Stimulated activated CD4-positive, alpha-beta T cell treated with anti-CD3 and anti-CD28 coated beads, Interleukin-12 subunit alpha, Interleukin-12 subunit beta, amount 100 ng/mL, for 4 hours (primary cell): Measurements from ENCODE around the gene CAPN9.
"Not testable (repeated sequence)": the region's sequence is repeated elsewhere in the genome, so short reads cannot be mapped to it uniquely, and the experiment has no call there.

Source experiments
- DNase-seq: peaks from one replicate; pipeline ENCODE4 v3.0.0-alpha.2; 2020

CAPN9 gene

DNA sequence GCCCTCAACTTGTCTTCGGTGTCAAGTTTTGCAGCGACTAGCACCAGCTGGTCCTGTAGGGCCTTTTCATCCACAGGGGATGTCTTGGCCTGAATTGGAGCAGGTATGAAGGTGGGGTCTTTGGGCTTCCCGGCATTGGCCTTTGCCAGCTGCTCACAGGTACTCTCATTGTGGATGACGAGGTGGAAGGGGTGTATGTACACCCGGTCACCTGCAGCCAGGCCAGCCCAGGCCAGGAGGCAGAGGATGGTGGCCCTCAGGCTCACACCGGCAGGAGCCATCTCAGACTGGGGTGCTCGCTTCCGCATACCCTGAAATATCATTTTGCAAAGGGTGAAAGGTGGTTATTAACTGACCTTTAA, 36.7 kb upstream of the CAPN9 start:
- no peak for DNase-seq

DNA sequence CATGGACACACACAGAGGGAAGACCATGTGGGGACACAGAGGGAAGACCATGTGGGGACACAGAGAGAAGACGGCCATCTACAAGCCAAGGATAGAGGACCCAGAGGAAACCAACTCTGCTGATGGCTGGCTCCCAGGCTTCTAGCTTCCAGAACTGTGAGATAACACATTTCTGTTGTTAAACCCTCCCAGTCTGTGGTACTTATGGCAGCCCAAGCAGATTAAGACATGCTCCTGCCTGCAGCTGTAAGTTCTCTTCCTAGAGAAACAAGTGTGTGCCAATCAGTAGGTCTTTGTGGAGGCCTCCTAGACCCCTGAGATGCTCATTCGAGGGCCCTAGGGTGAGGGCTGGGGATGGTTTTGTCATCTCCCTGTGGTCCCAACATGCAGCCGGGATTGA, 35.9 kb upstream of the CAPN9 start:
- DNase-seq = no peak

DNA sequence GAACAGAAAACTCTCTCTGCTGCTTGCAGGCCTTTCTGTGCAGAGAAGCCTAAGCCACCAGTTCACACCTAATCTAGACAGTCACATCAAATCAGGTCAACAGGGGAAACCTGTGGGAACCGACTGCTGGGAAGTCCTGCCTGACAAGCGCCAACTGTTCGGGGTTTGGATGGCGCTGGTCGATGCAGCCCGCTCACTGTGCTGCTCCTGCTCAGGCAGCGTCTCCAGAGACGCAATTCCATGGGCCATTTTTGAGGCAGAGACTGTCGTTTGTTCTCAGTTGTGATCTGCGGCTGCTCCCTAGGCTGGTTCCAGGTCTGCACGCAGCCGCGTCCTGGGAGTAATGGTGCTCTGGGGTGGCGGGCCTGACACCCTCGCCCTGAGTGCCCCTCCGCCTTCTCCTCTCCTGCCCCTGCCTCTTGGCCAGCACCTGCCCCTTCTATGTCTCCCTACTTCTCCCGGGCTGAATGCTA, 34.7 kb upstream of the CAPN9 start:
- DNase-seq = no peak

DNA sequence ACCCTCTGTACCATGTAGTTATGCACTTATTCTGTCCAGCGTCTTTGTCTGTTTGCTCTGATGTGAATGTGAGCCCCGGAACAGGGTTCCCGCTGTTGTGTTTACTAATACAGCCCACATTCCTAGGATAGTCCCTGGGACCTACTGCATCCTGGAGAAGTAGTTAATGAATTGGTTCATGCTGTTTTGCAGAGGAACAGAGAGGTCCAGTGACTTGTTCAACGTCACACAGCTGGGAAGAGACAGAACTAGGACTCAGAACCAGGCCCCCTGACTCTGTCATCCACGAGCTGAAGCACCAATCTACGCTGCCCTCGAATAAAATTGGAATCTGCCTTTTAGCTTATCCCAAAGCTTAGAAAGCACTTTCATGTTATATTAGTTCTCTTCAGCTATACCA, 34.0 kb upstream of the CAPN9 start:
- no peak for DNase-seq

DNA sequence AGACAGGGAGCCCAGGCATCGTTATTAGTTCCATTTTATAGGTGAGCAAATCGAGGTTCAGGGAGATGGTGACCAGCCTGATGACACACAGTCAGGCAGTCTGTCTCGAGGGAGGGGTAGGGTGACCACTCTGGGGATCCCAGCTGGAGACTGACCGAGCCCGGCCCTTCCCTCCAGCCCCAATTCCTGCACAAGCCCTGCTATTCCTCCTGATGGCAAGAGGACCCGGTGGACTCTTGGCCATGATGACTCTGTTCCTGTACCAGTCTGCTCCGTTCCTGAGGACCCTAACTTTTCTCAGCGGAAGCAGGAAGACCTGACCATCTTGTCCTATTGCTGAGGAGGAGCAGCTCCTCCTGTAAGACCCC, 33.7 kb upstream of the CAPN9 start:
- no peak for DNase-seq

DNA sequence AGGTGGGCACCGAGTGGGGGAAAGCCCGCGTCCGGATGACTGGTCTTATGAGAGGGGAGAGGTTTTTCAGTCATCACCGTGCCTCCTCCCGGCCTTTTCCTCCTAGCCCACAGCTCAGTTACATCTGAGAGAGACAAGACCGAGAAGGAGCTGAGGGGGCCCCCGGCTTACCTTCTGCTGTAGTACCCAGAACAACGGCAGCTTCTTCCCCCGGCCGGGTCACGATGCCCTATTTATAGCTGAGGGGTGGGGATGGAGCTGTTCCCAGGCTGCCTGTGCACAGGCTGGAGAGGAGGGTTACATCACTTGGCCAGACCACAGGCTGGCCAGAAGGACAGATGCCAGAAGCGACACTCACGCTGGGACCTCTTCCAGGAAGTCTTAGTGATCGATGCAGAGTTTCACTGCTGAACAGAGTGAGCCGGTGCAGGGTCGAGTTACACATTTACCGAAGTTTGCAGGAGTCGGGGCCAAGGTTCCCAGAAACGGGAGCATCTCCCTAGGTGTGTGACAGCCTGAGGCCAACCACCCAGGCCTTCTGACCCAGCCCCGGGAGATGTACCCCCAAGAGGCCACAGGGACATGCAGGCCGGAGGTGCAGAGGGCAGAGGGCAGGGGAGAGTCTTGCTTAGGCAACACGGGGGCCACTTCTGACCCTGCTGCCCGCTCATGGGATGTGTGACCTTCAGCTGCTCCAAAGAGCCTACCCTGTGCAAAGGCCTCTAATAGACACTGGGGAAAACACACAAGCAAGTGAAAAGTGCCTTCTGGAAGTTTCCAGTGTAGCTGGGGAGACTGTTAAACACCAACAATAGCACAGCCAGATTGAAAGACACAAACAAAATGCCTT, 33.0 kb upstream of the CAPN9 start, which contains the start of gene AGT:
TSS of gene AGT (minus strand) at position 208 of the 850 bp plus-strand sequence. CDS start 3,299 bp downstream, outside the sequence.
- DNase-seq = no peak

DNA sequence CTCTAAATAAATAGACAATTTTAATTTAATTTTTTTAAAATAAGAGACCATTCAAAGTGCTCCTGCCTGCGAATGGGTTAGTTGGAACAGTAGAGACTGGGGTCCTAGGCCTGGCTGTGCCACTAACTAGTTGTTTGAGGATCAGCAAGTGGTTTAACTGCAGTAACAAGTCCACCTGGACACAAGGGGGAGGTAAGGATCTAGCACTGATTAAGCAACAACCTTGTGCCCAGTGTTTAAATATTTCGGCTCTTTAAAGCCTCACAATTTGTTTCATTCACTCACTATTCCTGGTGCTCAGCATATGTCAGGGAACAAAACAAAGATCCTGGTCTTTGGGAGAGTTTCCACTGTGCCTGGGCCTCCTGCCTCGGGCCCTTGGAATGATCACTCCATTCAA, 31.7 kb upstream of the CAPN9 start:
- DNase-seq = no peak

DNA sequence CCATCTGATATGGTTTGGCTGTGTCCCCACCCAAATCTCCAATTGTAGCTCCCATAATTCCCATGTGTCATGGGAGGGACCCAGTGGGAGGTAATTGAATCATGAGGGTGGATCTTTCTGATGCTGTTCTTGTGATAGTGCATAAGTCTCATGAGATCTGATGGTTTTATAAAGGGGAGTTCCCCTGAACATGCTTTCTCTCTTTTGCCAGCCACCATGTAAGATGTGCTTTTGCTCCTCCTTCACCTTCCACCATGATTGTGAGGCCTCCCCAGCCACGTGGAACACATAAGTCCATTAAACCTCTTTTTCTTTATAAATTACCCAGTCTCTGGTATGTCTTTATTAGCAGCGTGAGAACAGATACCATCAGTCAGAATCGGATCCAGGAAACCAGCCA, 30.7 kb upstream of the CAPN9 start:
- DNase-seq = not testable (repeated sequence)

DNA sequence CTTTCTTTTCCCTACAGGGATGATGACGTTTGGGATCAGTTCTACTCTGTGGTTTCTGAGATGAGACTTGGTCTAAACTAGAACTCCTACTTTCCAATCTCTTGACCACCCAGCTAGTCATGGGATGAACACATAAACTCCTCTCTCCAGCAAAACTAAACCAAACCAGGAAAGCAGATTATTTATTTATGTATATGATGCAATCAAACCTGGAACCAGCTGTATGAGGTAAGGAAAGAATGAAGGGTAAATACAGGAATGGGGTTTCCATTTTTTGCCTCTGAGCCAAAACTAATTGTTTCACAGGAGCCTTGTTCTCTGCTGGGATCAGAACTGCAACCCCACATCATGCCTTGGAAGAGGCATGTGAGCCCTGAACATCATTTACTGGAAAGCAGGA, 29.9 kb upstream of the CAPN9 start:
- DNase-seq = no peak

DNA sequence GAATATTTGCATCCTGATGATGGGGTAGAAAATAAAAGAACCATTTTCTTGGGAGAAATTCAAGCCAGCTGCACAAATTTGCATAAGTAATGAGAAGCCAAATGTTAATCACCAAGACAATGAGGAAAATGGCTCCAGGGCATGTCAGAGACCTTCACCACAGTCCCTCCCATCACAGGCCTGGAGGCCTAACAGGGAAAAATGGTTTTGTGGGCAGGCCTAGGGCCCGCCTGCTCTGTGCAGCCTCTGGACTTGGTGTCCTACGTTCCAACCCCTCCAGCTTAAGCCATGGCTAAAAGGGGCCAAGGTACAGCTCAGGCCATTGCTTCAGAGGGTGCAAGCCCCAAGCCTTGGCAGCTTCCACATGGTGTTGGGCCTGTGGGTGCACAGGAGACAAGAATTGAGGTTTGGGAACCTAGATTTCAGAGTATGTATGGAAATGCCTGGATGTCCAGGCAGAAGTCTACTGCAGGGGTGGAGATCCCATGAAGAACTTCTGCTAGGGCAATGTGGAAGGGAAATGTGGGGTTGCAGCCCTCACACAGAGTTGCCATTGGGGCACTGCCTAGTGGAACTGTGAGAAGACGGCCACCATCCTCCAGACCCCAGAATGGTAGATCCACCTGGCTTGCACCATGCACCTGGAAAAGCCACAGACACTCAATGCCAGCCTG, 25.2 kb upstream of the CAPN9 start:
- DNase-seq = not testable (repeated sequence)

DNA sequence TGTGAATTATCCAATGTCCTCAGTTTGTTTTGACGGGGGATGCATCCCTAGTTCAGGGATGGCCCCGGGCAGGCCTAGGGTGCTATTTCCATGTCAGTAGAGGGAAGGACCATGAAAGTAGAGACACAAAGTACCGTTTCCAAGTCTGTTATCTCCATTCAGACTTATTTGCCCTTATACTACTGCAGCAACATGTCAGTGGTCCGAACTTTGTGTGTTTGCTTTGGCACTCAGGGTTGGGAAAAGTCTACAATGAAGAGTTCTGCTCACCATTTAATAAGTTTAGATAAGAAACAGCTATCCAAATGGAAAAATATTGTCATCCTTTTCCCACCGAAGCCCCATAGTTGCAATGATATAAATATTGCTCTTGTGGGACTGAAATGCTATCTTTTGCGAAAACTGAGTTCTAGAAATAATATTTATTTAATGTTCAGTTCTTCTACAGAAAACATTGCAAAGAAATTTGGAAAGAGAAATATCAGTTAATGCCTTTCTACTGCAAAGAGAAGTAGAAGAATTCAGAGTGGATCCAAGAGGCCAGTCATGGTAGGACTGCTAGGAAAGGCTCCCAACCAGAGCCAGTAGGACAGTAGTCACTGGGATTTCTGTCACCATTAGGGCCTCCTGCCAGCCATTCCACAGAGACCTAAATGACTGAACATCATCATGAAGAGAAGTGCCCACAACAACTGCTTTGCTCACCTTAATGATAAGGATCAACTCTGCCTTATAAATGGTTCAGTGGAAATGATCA, 21.8 kb upstream of the CAPN9 start:
- no peak for DNase-seq

DNA sequence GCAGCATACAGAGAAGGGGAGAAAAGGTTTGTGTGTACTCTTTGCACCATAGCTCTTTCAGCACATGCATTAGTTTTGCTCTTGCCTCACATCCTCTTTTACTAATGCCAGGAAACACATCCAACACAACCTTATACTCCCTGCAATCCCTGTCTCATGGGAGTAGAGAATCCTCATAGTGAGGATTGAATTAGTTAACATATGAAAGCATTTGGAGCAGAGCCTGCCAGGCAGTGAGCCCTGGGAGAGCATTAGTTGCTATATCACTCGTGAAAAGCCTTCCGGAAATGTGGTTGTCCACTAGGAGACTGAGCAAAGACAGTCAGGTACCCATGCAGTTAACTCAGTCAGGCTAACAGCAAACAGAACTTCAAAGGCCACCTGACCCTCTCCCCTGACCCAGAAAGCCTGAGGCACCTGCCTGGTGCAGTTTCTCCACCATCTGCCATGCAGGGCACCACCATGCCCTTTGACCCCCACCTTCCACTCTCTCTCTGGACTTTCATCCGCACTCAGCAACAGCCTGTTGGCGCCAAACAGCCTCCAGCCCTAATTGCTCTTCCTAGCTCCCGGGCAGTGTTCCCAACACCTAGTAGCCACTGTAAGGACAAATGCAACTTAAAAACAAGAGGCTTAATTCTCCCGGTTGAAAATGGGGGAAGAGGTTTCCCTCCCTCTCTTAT, 18.3 kb upstream of the CAPN9 start:
- no peak for DNase-seq

DNA sequence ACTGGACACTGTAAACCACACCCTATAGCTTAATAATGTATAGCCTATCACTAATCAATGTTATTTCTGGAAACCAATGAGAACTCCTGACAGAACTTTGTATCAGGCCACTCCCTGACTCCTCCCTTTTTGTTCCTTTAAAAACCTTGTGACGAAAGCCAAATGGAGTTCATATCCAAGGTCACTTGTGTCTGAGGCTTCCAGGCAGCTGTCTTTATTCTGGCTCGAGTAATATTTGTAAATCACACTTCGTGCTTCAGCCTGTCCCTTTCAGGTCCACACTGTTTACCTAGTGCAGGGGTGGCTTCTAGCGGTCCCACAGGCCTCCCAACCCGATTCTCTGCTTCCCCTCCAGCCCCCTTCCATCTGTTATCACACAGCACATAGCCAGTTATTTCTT, 16.2 kb upstream of the CAPN9 start:
- no peak for DNase-seq

DNA sequence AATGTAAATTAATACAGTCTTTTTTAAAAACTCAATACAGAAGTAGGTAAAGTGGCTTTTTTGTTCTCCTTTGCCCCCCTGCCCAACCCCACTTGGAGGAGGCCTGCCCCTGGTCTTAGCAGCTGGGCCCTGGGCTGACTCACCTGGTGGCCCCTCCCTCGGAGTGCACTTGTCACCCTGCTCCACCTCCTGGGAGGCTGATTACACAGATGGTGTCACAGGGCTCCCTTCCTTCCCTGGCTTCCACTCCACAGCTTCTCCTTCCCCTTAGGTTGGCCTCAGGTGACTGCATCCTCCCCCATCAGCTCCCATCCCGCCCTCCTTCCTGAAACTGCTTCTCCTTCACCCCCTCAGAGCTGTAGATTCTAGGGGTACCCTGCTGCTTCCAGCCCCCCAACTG, 11.7 kb upstream of the CAPN9 start:
- no peak for DNase-seq

DNA sequence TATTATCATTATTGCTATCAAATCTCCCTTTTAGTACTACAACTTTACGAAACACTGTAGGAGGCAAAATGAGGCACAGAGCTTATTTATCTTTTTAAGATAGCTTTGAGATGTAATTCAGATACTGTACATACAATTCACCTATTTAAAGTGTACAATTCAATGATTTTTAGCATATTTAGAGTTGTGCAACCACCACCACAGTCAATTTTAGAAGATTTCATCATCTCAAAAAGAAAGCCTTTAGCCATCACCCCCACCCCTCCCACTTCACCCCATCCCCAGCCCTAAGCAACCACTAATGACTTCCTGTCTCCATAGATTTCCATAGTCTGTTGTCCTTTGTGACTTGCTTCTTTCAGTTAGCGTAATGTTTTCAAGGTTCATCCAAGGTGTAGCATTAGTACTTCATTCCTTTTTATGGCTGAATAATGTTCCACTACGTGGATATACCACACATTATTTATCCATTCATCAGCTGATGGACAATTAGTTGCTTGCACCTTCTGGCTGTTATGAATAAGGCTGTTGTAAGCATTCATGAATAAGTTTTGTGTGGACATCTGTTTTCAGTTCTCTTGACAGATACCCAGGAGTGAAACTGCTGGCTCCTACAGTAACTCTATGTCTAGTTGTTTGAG, 9.4 kb upstream of the CAPN9 start:
- no peak for DNase-seq

DNA sequence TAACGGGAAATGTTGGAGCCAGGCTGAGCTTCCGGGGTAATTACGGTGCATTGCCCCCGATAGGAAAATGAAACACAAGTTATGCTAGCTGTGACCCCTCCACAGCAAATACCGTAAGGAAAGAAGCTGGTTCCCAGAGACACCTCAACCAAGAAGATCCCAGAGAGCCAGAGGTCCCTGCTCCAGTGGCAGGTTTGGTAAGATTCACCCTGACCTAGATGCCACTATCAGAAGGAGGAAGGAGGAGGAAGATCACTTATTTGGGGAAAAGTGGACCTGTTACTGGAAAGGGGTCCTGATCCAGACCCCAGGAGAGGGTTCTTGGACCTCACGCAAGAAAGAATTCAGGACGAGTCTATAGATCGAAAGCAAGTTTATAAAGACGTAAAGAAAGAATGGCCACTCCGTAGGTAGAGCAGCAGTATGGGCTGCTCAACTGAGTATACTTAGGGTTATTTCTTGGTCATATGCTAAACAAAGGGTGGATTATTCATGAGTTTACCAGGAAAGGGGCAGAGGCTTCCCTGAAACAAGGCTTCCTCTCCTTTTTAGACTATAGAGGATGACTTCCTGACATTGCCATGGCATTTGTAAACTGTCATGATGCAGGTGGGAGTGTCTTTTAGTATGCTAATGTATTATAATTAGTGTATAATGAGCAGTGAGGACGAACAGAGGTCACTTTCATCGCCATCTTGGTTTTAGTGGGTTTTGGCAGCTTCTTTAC, 7.5 kb upstream of the CAPN9 start:
- DNase-seq = no peak

DNA sequence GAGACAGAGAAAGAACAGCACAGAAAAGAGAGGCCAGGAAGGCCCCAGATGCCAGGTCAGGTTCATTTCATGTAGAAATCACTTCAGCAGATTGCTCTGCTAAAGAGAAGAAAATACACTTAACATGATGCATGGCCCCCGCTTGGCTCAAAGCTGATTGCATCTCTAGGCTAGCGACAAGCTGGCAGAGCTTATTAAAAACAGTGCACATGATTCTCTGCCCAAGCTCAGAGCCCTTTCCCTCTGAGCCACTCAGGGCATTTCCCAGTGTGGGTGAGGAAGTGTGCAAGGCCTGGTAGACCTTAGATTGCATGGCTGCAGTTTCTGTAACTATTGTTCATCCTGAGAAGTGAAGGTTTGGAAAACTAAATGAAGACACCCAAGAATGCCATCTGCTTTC, 3.3 kb upstream of the CAPN9 start:
- no peak for DNase-seq

DNA sequence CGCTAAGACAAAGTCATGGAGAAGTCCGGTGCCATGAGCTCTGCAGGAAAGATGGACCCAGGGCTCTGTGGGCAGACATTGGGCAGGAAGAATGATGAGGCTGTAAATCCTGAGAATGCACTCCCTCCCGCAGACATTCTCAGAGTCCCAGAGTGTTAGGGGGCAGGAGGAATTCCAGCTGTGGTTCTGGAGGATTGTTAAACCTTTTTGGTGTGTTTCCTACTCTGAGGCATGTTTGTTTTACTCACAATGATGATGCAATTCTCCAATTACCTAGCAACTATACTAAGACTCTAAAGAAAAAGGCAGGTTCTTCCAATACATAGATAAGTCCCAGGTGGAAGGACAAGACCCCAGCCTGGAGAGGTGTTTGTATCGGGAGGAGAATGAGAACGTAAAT, 2.8 kb upstream of the CAPN9 start:
- DNase-seq = no peak

DNA sequence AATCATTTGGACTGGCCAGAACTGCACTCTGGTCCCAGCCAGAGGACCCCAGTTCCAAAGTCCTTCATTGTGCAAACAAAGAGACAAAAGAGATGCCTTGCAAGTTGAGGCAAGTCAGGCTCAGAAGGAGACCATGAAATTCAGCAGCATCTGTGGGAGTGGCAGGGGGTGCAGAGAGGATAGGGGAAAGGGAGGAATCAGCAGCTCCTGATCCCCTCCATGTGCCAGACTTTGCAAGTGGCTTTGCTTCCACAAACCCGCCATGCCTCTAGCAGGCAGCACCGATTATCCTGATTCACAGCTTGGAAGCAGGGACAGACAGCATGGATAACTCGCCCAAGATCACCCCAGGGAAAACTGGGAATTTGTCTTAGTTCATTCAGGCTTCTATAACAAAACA, 2.1 kb upstream of the CAPN9 start:
- no peak for DNase-seq

DNA sequence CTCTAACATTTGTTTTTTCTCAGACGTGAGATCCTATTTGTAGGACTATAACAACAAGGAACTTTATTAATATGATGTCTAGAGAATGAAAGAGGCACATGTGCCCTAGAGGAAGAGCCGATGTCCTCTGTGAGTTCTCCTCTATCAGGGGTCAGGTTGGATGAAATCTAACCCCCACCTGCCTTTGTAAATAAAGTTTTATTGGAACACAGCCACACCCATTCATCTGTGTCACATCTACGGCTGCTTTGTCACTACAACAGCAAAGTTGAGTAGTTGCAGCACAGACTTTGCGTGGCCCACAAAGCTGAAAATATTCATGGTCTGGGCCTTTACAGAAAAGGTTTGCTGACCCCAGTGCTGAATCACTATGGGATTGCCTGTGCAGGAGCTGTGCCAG, 571 bp upstream of the CAPN9 start:
- DNase-seq = no peak

DNA sequence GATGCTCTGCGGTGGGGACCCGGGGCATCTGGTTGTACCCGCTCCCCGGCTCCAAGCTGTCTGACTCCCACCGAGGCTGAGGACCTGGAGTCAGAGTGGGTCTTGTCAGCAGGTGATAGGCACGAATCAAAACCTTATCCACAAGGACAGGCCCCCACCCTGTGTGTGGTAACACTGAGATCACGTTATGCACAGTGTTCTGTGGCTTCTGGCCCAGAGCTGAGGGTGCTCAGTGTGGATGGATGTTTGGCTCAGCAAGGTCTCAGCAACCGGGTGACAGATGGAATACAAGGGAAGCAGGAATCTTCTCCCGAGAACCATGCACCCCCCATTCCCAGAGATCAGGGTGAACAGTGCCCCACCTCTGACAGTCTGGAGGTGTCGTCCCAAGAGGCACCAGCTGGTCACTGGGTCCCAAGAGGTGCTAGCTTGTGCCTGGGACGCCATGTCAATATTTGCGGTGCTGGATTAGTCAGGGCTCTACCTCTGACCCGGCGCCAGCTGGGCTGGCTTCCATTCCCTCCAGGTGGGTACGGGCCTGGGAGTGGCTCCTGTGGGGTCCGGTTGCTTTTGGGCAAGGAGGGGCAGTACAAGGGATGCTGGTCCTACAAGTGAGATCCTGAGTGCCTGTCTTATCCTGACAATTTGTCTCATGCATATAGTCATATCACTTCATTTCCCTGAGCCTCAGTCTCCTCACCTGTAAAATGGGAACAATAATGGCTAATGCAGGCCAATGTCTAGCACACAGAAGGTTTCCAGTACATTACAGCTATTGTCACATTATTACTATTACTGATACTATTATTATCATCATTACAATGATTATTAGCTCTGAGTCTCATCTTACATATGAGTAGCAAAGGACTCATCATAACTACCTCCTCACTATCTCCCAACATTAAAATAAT, 957 bp downstream of the CAPN9 start:
- DNase-seq = no peak
